GM19025 (cell line): Measurements from ENCODE around the gene OPRPN.

ENCODE experiments used
- ATAC-seq: cut with Tn5 transposase; IDR thresholded peaks from one replicate; pipeline ENCODE4 v1.9.1; 2021; ENCODE audit warnings: mild to moderate bottlenecking, low read depth, moderate library complexity; ENCODE audit not compliant: unreplicated experiment

Gene OPRPN, protein sequence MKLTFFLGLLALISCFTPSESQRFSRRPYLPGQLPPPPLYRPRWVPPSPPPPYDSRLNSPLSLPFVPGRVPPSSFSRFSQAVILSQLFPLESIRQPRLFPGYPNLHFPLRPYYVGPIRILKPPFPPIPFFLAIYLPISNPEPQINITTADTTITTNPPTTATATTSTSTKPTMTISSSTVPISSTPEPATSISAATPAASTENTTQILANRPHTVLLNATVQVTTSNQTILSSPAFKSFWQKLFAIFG

DNA sequence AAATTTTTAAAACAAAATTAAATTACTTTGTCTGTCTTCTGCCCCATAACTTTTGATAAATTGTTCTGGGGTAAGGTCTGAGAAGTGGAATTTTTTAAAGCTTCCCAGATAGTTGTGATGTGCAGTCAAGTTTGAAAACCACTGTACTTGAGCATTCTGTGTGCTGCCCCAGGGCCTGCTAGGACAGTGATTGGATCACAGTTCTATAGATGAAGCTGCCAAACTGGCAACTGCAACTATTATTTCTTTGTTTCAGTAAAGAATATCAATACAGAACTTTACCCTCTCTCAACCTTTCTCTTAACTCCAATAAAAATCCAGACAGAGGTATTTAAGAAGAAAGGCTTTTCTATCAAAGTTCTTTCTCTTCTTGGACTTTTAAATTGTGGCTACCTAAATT lies at the start of gene OPRPN:
OPRPN (plus strand) TSS at position 361 of the 400 bp plus-strand sequence. CDS start 1,346 bp downstream, outside the sequence.
- no peak for ATAC-seq

DNA sequence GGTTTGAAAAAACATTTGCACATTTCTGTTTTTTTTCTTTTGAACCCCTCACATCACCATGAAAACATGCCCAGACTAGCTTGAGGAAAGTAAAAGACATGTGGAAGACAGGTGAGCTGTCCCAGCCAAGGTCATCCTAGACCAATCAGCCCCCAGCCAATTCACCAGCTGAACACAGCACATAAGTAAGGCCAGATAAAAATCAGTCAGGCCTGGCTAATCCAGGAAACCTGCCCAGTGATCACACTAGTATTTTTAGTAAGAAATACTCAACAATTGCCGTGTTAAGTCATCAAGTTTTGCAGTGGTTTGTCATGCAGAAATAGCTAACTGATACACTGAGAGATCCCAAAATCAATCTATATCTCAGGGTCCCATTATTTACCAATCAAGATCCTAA lies 41.6 kb upstream of the OPRPN start:
- ATAC-seq: no peak

DNA sequence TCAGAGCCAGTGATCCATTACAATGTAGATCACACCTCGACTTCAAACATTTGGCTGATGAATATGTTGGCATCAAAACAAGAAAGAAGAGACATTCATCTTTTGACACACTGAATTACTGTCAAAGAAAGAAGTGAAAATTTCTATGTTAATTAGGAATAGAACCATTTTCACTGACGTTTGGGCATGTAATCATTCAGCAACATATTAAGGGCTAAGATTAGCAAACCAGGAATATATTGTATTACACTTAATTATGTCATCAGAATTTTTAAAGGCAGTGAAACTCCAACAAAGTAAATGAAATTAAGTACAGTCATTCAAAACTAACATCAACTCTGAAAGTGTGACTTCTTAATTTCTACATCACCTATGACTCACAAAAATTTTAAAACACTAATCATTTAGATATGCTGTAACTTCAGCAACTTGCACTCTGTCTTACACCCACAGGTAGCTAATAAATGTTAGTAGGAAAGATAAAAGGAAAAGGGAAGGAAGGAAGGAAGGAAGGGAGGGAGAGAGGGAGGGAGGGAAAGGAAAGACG lies 38.6 kb upstream of the OPRPN start:
- no peak for ATAC-seq

DNA sequence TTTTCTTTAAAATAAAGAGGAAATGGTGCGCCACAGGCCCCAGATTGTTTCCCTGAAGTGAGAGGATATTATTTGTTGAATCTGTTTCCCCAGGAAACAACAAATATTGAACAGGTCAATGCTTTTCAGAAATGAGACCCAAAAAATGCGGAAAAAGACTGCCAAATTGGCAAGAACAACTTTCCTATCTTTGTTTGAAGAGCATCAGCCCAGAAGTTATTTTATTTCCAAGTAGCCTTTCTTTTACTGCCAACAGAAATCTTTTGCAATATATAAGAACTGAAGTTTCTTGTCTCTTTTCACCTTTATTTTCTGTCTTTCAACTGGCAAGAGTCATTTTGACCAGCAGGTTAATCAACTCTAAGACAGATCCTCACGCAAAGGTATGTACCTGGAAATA lies 37.3 kb upstream of the OPRPN start, which contains the start of gene SMR3A:
SMR3A (plus strand) TSS at position 301 of the 400 bp plus-strand sequence. CDS start 1,356 bp downstream, outside the sequence.
- ATAC-seq: no peak

GRCh38 chr4:70364002-70364401 lies 33.7 kb upstream of the OPRPN start:
- ATAC-seq: no peak

DNA sequence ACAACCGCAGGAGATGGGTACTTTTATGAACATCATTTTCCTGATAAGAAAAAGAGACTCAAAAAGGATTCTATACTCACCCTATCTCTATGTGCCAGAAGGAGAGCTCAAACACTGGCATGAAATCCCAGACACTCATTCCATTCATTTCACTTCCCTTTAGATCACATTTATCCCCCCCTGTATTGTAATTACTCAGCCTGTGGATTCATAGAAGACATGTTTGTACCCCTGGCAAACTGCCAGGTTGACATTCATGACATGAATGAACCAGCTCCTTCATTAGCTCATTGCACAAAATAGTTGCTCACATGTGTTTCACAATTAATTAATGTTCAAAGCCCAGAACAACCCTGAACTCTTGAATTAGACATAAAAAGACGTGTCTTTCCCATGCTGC lies 32.3 kb upstream of the OPRPN start:
- no peak for ATAC-seq

DNA sequence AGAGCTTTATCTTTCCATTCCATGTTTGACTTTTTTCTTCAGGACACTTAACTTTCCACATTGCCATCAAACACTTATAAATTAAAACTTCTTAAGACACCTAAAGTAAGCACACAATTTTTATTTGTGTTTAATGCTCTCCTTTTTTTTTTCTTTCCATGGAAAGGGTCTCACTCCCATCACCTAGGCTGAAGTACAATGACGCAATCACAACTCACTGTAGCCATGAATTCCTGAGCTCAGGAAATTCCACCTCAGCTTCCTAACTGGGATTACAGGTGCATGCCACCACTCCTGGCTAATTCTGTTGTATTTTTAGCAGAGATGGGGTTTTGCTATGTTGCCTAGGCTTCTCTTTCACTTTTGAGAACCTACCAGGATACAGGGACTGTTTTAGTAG lies 29.9 kb upstream of the OPRPN start:
- no peak for ATAC-seq

- no peak for ATAC-seq
Measured at GRCh38 chr4:70371987-70372386, 25.8 kb upstream of the OPRPN start.

GRCh38 chr4:70372760-70373159 lies 25.0 kb upstream of the OPRPN start:
- ATAC-seq: no peak

DNA sequence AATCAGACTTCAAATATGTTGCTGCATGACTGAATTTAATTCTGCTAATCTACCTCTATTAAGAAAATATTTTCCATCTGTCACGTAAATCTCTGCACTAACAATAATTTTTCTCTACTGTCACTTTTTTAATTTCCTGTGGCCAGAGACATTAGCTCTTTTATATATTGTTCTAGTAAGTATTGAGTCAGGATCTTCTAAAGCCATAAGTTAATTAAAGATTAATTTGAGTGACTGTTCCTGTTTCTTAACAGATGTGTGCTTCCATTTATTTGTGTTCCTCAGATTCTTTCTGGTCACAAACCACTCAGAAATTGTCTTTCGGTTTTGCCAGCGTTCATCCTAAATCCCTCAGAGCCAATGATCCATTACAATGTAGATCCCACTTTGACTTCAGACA lies 17.2 kb upstream of the OPRPN start:
- ATAC-seq: no peak

GRCh38 chr4:70382691-70383181 lies 15.0 kb upstream of the OPRPN start, which contains the start of gene SMR3B:
TSS of gene SMR3B (plus strand) at chr4:70383131. CDS start at chr4:70384511, 1,380 bp downstream.
- ATAC-seq: no peak

DNA sequence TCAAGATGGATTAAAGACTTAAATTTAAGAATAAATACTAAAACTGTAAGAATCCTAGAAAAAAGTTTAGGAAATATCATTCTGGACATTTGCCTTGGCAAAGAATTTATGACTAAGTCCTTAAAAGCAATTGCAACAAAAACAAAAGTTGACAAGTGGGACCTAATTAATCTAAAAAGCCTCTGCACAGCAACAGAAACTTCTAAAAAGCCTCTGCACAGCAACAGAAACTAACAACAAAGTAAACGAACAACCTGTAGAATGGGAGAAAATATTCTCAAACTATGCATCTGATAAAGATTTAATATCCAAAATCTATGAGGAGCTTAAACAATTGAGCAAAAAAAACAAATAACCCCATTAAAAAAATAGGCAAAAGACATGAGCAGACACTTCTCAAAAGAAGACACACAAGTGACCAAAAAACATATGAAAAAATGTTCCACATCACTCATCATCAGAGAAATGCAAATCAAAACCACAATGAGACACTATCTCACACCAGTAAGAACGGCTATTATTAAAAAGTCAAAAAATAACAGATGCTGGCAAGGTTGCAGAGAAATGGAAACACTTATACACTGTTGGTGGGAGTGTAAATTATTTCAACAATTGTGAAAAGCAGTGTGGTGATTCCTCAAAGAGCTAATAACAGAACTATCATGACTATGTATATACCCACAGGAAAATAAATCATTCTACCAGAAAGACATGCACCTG lies 5.5 kb upstream of the OPRPN start:
- ATAC-seq: peak; percentile 45

- ATAC-seq: peak; percentile 47
Measured at GRCh38 chr4:70399319-70399718, 1.6 kb downstream of the OPRPN start.

DNA sequence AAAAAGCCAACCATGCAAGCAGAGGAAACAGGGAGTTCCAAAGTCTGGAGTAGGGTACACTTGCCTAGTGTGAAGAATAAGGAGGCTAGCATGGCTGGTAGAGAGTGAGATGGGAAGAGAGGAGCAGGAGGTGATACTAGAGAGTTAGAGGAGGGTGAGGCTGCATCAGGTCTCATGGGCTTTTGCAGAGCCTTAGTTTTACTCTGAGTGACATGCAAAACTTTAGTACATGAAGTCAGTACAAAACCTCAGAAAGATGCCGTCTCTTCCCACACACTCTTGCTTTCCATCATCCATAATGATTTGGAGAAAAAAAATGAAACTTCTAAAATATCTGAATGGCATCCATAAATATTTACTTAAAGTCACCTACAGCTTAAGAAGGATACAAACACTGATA lies 5.0 kb downstream of the OPRPN start:
- ATAC-seq: no peak

DNA sequence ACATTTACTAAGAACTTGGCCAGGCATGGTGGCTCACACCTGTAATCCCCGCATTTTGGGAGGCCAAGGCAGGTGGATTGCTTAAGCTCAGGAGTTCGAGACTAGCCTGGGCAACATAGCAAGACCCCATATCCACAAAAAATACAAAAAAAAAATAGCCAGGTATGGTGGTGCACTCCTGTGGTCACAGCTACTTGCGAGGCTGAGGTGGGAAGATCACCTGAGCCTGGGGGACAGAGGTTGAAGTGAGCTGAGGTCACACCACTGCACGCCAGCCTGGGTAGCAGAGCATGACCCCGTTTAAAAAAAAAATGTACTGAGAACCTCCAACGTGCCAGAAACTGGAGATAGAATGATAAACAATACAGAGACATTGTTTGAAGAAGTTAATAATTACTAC lies 8.0 kb downstream of the OPRPN start:
- peak; percentile 47 for ATAC-seq

- no peak for ATAC-seq
Measured at GRCh38 chr4:70425306-70425705, 27.6 kb downstream of the OPRPN start.

DNA sequence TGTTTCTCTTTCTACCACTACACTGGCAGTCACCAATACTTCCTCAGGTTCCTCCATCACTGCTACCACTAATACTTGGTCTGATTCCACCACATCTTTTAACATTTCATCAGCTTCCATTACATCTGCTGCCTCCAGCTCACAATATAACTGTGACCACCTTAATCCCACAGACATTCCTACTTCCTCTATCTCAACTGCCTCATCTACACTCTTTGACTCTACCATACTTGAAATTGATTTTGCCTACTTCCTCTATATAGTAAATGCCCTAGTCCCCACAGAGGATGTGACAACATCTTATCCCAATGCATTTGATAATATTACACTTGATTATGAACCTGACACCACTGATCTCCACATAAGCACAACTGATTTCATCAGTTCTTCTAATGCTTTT lies 29.0 kb downstream of the OPRPN start:
- ATAC-seq: no peak

GRCh38 chr4:70437197-70437596 lies 39.5 kb downstream of the OPRPN start:
- no peak for ATAC-seq

DNA sequence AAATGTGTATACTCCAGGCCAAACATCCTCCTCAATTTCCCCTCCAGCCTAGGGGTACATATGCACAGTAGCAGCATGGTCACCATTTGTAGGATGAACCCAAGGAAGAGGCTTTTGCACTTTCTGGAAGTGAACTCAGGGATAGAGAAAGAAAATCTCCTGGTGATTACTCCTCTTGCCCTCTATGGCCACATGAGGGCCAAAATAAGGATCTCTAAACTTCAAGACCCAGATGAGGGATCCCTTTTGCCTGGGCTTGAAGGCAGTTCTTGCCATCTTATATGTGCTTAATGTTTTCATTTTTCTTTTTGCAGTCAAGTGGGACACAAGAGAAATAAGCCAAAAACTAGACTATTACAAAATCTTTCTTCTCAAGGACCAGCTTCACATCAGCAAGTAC lies 44.7 kb downstream of the OPRPN start:
- ATAC-seq: no peak

DNA sequence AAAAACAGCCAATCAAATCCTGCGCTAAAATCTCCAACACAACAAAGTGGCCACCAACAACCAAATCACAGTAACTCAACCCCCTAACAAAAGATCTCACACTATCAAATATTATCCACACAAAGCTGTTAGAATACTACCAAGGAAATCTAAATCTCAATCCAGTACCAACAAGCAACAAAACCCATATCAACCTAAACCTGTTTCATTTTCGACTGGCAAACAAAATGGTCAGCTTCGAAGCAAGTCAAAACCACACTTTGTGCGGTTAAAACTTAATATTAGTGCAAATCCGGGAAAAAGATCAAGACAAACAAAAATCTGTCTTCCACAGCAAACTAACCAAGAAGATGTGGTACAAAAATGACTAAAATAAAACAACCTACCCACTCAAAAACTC lies 45.6 kb downstream of the OPRPN start:
- ATAC-seq: no peak

GRCh38 chr4:70449220-70449619 lies 51.5 kb downstream of the OPRPN start:
- no peak for ATAC-seq

- ATAC-seq: no peak
Measured at GRCh38 chr4:70452946-70453345, 55.2 kb downstream of the OPRPN start.
